Measurements from ENCODE around the gene COL5A1.

Gene COL5A1

GRCh38 chr9:134651226-134651905, 9.8 kb downstream of the COL5A1 start:
- in situ Hi-C loops (cut with HindIII; ENCODE audit: low sequenced_read_pairs), result no loop called here
- H3K4me3 ChIP-seq (ENCODE audit: low read depth, low read length), result no peak overlapping the region
- no peak for TF ChIP-seq CTCF (IDR thresholded peaks at IDR 0.05; ENCODE audit: low read depth, low read length, missing control alignments)
- no peak for DNase-seq (ENCODE audit: low read depth)

- no peak for DNase-seq (ENCODE audit: low read depth)
- no peak for TF ChIP-seq CTCF (IDR thresholded peaks at IDR 0.05; ENCODE audit: low read depth, low read length, missing control alignments)
- H3K4me3 ChIP-seq (ENCODE audit: low read depth, low read length), result no peak overlapping the region
- in situ Hi-C loops (cut with HindIII; ENCODE audit: low sequenced_read_pairs), result no loop called here
Observed at GRCh38 chr9:134652291-134653225, 11.0 kb downstream of the COL5A1 start.

GRCh38 chr9:134653259-134654009, 11.8 kb downstream of the COL5A1 start:
- no peak overlapping the region for H3K4me3 ChIP-seq (ENCODE audit: low read depth, low read length)
- no peak for DNase-seq (ENCODE audit: low read depth)
- in situ Hi-C loops (cut with HindIII; ENCODE audit: low sequenced_read_pairs), result no loop called here
- TF ChIP-seq CTCF (IDR thresholded peaks at IDR 0.05; ENCODE audit: low read depth, low read length, missing control alignments), result no peak

GRCh38 chr9:134655101-134655500, 13.5 kb downstream of the COL5A1 start:
- no peak for DNase-seq (ENCODE audit: low read depth)
- in situ Hi-C loops (cut with HindIII; ENCODE audit: low sequenced_read_pairs), result no loop called here
- TF ChIP-seq CTCF (IDR thresholded peaks at IDR 0.05; ENCODE audit: low read depth, low read length, missing control alignments), result no peak
- H3K4me3 ChIP-seq (ENCODE audit: low read depth, low read length), result no peak overlapping the region

- TF ChIP-seq CTCF (IDR thresholded peaks at IDR 0.05; ENCODE audit: low read depth, low read length, missing control alignments), result no peak
- DNase-seq (ENCODE audit: low read depth), result no peak
- in situ Hi-C loops (cut with HindIII; ENCODE audit: low sequenced_read_pairs), result no loop called here
- H3K4me3 ChIP-seq (ENCODE audit: low read depth, low read length), result no peak overlapping the region
Observed at GRCh38 chr9:134655586-134656333, 14.2 kb downstream of the COL5A1 start.

Data from astrocyte of the cerebellum (primary cell).